SW 1271 (cell line): ENCODE data around the gene ALPK1.

ENCODE experiments used
- DNase-seq, 2 experiments: peaks; one replicate each; lab custom pipeline; 2025; lab: John Stamatoyannopoulos, UW

The ALPK1 gene

DNA sequence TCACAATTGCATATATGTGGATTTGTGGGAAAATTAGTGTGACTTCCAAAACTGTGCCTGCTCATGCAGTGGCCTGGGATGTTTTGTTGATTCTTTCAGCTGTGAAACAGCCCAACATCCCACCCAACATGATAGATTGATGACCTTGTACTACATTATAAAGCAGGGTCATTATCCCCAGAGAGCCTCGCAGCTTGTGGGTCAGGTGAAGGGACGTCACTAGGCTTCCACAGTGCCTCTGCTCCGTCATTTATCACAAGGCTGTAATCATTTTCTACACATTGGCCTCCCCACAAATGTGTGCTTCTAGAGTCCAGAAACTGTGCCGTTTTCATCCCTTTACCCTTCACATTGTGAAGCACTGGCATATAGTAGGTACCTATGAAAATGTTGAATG, 31.6 kb downstream of the ALPK1 start:
- no peak for DNase-seq

DNA sequence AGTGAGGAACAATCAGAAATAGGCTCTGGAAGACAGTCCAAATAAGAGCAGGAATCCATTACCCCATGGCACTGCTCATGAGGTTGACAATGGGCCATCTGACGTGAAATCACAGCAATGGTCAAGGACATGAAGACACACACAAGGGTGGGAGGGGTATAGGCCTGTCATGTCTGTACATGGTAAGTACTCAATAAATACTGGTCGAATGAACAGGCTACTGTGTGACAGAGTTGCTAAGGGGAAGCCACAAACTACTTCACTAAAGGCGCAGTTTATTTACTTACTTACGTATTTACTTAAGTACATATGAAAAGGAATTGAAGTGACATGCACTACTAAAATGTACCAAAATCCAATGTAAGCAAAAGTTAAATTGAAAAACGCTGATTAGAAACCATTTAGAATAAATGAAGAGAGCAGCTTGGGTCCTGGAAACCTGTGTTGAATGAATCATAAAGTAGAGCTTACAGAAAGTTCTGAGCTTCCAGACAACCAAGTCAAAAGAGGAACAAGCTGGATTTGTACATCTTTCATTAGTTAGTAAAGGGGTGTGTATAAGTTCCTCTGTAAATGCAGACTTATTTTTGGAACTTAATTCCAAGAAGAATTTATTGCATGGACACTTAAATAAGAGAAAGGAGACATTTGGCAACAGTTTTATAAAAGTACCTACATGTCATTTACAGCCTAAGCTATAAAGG, 32.7 kb downstream of the ALPK1 start:
- no peak for DNase-seq

DNA sequence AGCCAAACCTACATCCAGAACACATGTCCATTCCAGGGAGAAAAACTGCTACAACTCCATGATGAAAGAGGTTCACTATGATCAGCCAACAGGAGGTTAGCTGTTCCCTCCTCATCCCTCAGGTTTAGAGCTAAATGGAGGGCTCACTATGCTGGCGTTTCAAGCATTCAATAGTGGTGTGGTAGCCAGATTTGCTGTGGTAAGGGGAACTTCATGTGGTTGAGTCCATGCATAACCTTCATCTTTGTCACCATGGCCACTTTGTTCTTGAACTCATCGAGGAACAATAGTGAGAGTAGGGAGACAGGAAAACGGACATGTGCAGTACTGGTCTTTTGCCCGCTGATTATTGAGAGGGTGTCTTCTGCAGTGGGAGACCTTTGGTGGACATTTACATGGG, 33.8 kb downstream of the ALPK1 start:
- no peak for DNase-seq

DNA sequence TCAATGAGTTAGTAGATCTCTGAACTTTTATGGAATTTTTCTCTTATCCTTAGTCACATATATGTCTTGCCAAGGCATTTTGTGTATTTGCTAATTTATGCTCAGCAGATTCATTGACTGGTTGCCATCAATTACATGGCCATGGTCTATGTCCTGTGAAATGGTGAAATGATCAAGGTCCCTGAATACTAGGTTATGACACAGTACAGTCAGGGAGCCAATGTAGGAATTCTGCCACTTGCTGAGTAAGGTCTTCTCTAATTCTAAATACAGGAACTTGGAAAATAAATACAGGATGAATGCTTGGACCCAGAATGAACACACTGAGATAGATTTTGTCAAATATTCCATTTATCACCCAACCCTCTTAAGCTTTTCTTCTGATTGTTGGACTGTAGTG, 35.2 kb downstream of the ALPK1 start:
- no peak for DNase-seq

DNA sequence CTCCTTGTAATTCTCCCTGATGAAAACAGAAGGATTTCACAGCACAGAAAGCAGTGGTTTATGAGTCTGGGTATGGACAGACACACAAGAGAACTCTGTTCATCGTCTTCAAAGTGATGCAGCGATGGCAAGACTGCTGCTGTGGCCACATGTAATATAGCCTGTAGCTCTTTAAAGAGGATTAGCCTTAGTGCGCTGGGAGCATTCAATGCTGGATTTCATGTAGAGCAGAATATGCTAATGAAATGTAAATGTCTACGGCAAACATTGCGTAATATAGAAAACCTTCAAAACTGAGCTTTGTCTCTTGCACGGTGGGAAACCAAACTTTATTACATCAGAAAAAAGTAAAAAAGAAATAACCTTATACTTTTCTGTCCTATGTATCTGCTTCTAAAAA, 42.9 kb downstream of the ALPK1 start:
- DNase-seq = no peak

DNA sequence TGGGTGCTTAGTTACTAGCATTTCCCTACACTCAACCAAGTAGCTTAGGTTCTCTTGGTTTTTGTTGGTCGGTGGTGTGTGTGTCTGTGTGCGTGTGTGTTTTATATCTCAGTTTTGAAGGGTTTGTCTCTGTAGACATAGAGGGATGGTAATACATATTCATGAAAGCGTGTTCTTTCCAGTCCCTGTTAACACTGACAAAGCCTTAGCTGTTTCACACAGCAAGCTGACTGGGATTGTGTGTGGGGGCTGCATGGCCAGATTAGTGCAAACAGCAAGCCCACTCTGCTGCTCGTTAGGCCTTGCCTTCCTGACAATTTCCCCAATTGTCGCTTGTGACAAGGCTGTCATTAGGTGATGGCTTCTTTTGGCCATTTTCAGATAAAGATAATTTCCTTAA, 43.9 kb downstream of the ALPK1 start:
- DNase-seq = no peak

DNA sequence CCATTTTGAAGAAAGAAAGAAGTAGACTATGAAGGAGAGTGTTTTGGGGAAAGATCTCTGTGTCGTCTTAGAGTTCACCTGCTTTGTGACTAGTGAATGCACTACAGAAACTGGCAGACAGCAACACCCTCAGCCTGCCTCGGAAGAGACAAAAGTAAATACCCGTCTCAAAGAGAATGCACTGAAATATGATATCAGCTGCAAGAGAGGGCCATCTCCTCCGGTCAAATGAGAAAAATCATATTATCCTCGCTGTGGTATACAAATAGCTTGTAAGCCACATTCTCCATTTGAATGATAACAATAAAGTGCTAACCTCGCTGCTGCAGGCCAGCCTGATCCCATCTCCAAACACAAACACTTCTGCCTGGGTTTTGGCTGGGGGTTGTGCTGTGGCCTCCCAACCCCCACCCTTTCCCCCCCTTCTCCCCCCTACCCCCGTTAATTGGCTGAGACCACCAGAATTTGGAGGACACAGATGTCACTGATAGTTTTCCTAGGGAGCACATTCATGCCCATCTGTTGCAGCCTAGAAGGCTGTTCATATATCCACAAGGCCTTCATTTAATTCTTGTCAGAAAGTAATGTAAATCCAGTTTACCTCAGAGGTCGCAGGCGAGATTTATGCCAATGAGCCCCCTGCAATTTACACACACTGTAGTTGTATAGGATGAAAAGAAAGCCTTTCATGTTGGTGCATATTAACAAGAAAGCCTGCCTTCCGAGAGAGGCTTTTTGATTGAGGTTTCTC, 46.3 kb downstream of the ALPK1 start:
- no peak for DNase-seq

DNA sequence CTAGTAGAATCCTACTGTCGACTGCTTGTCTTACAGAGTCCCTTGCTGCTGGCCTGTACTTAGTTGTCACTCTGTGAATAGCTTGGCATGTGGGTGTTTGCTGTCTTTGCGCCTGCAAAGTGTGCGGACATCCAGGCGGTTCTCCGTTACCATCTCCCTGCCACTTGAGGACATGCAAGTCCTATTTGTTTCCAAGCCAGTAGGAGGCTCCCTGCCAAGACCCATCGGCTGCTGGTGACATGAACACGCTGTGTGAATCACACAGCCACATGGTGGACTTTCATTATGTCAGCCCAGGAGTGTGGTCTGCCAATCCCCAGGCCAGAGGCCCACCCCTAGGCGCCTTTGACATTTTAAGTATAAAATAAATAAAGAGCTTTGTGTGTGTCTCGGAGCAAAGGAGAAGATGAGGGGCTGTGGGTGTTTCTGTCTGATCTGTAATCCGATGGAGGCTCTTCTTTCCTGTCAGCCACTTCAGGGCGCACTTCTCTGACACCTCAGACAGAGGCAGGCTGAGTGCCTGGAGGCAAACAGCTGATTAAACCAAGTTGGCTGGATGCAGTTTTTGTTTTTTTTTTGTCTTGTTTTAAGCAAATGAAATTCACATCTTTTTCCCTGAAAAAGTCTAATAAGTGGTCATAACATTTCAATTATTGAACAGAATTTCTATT, 51.5 kb downstream of the ALPK1 start:
- DNase-seq = peak in 1 of 2 experiments; percentile 6

DNA sequence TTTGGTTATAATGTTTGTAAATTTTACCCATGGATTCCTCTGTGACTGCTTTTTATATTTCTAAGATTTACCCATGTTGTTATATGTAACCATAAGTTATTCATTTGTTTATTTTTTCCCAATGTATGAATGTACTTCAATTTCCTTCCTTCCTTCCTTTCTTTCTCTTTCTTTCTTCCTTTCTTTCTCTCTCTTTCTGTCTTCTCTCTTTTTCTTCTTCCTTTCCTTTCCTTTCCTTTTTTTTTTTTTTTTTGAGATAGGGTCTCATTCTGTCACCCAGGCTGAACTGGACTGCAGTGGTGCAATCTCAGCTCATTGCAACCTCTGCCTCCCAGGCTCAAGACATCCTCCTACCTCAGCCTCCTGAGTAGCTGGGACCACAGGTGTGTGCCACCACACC, 55.6 kb downstream of the ALPK1 start:
- DNase-seq = no peak

DNA sequence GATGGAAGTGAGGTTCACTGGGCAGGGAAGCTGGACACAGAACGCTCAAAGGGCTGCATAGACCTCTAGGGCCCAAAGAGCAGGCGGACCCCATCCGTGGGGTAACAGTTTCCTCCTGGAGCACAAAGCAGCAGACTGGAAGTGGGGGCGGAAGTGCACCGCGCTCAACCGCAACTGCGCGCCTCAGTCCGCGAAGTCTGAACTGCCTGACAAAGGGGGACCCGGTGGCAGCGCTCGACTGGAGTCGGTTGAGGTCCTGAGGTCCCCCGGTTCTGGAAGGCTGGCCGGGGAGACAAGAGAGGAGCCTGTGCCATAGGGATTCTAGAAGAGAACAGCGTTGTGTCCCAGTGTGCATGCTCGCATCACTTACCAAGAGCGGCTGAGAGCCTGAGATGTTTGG, 58.5 kb downstream of the ALPK1 start:
- DNase-seq = no peak

DNA sequence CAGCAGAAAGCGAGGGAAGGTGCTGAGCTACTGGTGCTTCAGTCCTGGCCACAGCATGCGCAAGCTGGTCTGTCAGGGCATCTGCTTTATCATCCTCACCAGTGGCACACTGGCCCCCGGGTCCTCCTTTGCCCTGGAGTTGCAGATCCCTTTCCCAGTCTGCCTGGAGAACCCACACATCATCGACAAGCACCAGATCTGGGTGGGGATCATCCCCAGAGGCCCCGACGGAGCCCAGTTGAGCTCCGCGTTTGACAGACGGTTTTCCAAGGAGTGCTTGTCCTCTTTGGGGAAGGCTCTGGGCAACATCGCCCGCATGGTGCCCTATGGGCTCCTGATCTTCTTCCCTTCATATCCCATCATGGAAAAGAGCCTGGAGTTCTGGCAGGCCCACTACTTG, 60.3 kb downstream of the ALPK1 start:
- no peak for DNase-seq

DNA sequence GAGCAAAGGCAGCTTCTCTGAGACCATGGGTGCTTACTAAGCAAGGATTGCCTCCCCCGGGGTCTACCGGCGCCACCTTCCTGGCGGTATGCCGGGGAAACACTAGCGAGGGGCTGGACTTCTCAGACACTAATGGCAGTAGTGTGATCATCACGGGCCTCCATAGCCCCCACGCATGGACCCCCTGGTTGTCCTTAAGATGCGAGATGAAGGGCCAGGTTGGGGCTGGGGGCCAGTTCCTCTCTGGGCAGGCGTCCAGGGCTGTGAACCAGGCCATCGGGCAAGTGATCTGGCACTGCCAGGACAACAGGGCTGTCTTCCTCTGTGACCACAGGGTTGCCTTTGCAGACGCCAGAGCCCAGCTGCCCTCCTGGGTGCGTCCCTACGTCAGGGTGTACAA, 60.7 kb downstream of the ALPK1 start:
- DNase-seq = no peak

DNA sequence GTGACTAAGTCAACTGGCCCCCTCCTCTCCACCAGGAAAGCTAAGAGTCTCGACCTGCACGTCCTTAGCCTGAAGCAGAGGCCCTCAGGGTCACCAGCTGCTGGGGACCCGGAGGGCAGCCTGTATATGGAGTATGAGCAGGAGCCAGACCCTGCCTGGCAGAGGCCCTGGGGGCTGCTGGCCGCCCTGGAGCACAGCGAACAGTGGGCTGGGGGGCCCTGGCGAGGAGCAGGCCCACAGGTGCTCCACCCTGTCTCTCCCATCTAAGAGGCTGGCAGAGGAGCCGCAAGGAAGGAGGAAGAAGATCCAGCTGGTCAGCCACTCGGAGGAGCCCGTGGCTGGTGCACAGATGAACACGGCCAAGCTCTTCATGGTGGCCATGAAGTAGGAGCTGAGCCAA, 61.2 kb downstream of the ALPK1 start:
- no peak for DNase-seq

DNA sequence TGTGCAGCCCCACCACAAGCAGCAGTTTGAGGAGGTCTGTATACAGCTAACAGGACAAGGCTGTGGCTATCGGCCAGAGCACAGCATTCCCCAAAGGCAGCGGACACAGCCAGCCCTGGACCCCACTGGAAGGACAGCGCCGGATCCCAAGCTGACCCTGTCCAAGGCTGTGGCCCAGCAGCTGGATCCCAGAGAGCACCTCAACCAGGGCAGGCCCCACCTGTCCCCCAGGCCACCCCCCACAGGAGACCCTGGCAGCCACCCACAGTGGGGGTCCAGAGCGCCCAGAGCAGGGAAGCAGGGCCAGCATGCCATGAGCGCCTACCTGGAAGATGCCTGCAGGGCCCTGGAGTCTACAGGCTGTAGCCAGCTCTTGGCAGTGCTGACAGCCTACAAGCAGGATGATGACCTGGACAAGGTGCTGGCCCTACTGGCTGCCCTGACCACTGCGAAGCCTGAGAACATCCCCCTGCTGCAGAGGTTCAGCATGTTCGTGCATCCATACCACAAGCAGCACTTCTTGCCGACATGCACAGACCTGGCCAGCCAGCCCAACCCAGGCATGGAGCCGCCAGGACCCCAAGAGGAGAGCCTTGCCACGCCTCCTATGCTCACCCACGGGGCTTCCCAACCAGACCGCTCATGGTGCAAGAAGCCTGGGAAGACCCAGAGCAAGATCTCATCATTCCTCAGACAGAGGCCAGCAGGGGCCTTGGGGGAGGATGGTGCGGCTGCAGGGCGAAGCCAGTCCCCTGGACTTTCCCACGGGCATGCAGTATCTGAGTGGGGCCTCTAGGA, 62.0 kb downstream of the ALPK1 start:
- no peak for DNase-seq

DNA sequence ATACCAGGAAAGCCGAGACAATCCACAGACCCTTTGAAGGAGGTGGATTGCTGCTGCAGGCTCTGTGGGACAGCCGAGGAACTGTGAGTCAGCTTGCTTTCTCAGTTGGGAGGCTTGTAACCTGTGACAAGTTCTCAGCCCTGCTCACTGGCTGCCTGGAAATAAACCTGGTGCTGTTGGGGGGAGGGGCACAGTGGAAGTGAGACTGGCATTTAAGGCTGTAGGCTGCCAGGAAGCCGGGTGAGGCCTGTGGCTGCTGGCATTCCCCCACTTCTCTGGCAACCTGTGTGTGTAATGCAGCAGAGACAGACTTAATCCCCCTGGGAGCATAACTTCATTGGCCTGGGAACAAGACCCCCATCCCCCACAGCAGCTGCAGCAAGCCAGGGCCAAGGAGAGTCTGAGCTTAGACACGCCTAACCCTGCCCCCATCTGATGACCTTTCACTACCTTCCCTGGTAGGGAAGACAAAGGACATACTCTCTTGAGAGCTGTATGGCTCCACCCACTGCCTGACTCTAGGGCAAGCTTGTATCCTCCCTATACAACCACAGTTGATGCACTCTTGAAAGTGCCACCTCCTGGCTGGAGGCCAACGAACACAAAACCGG, 64.1 kb downstream of the ALPK1 start:
- no peak for DNase-seq

DNA sequence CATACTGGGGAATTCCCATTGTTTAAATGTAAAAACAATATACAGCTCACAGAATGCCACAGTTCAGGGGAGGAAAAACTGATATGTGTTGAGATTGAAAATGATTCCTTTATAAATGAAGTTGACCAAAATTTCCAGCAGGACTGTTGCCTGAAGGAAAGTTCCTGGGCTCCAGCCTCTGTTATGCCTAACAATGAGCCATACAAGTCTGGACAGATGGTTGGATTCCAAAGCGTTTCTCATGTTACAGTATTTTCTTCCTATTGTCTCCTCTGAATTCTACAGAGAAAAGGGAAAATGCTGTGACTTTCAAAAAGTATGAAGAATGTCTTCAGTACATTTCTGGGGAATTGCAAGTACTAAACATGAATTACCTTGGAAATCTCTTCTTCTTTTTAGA, 73.3 kb downstream of the ALPK1 start:
- DNase-seq = no peak

DNA sequence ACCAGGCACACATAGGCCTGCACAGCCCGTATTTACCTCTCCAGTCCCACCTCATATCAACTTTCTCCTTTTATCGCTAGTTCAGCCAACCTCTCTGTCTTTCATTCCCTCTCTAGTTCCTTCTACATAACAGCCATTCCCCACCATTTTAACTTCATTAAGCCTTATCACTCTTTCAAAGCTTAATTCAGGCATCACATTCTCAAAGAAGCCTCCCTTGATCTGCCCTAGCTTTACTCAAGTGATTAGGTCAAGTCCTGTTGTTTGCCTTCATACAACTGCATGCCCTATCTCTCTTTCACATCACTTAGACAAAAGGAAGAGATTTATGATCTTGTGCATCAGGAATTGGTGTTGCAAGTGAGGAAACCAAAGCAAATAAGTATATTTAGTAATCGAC, 74.2 kb downstream of the ALPK1 start:
- no peak for DNase-seq

DNA sequence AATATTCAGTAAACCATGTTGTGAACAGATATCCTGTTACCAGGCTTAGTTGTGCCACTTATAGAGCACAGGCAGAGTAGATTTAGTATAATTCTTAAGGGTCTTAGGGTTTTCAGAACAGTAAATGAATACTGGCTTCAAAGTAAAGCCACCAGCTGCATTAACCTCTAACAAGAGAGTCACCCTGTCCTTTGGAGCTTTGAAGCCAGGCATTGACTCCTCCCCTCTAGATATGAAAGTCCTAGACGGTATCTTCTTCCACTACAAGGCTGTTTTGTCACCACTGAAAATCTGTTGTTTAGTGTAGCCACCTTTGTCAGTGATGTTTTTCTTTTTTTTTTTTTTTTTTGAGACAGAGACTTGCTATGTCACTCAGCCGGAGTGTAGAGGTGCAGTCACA, 77.7 kb downstream of the ALPK1 start:
- no peak for DNase-seq

DNA sequence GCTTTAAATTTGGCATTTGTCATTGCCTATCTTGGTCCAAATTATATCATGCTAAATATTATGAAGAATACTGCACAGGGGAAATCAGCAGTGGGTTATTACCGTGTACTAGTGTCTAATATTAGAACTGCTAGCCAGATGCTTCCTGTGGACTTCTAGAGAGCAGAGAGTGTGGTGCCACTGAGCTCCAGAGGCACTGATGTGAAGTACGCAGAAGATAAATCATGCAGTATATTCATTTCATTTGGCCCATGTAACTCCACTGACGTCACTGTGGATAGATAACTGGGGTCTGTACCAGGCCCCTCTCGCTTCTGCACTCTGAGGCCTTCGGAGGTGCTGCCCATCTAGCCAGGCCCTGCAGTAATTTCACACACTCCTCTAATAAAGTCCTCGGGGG, 80.0 kb downstream of the ALPK1 start:
- DNase-seq = no peak

DNA sequence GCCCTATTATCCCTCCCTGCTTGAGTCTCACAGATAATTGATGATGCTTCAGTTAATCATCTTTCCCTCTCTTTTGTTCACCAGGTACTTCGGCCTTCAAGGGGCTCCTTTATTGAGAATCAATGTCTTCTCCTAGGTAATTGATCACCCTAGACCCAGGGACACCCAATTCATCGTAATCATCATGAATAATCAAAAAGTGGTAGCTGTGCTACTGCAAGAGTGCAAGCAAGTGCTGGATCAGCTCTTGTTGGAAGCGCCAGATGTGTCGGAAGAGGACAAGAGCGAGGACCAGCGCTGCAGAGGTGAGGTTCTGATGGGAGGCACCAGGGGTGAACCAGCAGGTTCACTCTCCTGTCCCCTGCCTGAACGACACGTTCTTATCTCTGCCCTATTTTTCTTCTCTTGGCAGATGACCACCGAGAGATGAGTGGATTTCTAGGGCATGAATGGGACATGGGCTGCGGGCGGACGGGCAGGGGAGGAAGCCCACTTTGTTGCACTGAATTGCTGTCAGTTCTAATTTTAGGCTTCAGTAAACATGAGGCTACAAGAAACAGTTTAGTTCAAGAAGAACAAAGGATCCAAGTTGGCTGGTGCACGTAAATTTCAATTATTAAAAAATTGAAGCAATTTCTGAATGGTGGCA, 80.5 kb downstream of the ALPK1 start:
- no peak for DNase-seq

DNA sequence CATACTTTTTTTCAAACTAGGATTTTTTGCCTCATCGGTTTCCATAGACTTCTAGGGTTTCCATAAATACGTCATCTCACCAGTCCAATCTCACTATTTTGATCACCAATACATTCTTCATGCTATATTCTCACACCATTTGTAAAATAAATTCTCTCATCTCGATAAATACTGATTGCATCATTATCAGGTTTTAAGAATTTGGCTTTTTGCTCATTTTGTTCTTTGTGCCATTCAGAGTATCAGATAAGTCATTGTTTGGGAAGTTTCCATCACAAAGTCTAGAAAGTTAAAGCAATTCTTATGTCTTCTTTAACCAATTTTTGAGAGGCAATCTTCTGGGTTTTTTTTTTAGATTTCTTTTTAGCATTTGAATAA, 81.1 kb downstream of the ALPK1 start:
- DNase-seq = no peak

DNA sequence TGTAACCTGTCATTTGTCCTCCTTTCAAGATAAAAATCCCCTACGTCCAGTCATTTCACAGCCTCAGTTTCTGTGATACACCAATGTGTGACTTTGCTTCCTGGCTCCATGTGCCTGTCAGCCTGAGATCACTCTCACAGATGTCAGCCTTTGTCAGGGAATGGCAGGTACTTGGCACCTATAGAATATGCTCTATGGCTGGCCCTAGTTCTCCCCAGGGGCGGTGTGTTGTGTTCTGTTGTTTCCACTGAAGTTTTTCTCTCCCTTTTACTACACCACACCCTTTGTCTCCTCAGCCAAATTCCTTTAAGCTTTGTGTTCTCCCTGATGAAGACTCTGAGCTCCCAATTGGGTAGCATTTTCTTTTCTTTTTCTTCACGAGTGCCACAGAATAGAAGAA, 81.7 kb downstream of the ALPK1 start:
- no peak for DNase-seq
